Measurements from ENCODE around the gene PIEZO2.

Gene PIEZO2

GRCh38 chr18:11064106-11064505, 85.3 kb downstream of the PIEZO2 start:
- no peak for DNase-seq

- DNase-seq = no peak
These were observed 93.6 kb downstream of the PIEZO2 start for GRCh38 chr18:11055721-11056120.

GRCh38 chr18:11054497-11054896, 94.9 kb downstream of the PIEZO2 start:
- DNase-seq = no peak

GRCh38 chr18:11053293-11053692, 96.1 kb downstream of the PIEZO2 start:
- no peak for DNase-seq

- no peak for DNase-seq
These were observed 96.6 kb downstream of the PIEZO2 start for GRCh38 chr18:11052800-11053199.

GRCh38 chr18:11051462-11051861, 97.9 kb downstream of the PIEZO2 start:
- DNase-seq = no peak

- no peak for DNase-seq
These were observed 98.4 kb downstream of the PIEZO2 start for GRCh38 chr18:11050966-11051365.

GRCh38 chr18:11047817-11048216, 101.6 kb downstream of the PIEZO2 start:
- no peak for DNase-seq

GRCh38 chr18:11047156-11047555, 102.2 kb downstream of the PIEZO2 start:
- no peak for DNase-seq

- no peak for DNase-seq
These were observed 103.2 kb downstream of the PIEZO2 start for GRCh38 chr18:11046140-11046539.

- no peak for DNase-seq
These were observed 105.7 kb downstream of the PIEZO2 start for GRCh38 chr18:11043694-11044093.

- no peak for DNase-seq
These were observed 107.1 kb downstream of the PIEZO2 start for GRCh38 chr18:11042247-11042646.

- peak in 1 of 2 experiments; percentile 26 for DNase-seq
These were observed 108.3 kb downstream of the PIEZO2 start for GRCh38 chr18:11040823-11041656.

GRCh38 chr18:11040359-11040758, 109.0 kb downstream of the PIEZO2 start:
- no peak for DNase-seq

- no peak for DNase-seq
These were observed 111.7 kb downstream of the PIEZO2 start for GRCh38 chr18:11037533-11038240.

- DNase-seq = no peak
These were observed 113.4 kb downstream of the PIEZO2 start for GRCh38 chr18:11035814-11036495.

- no peak for DNase-seq
These were observed 114.0 kb downstream of the PIEZO2 start for GRCh38 chr18:11035376-11035775.

GRCh38 chr18:11034884-11035283, 114.5 kb downstream of the PIEZO2 start:
- DNase-seq = no peak

GRCh38 chr18:11033503-11033902, 115.9 kb downstream of the PIEZO2 start:
- DNase-seq = no peak

- DNase-seq = no peak
These were observed 117.4 kb downstream of the PIEZO2 start for GRCh38 chr18:11031966-11032365.

GRCh38 chr18:11029021-11029420, 120.3 kb downstream of the PIEZO2 start:
- DNase-seq = no peak

- no peak for DNase-seq
These were observed 121.5 kb downstream of the PIEZO2 start for GRCh38 chr18:11027862-11028261.

- DNase-seq = no peak
These were observed 123.7 kb downstream of the PIEZO2 start for GRCh38 chr18:11025671-11026070.
